K562 (cell line): ENCODE measurements around the gene AGRN. TPM values are rescaled to one million over a fixed set of nuclear protein-coding genes. Genes with fewer than 3 reads are reported as not detected.

Experiments
- ATAC-seq: fragments of 200-7000 bp; cut with Tn5 transposase; 3 replicates; pipeline ENCODE4 v1.9.1; 2020; ENCODE audit warnings: moderate library complexity
- BruUV-seq: library from RNA; stranded (reverse); fragments of 400-500 nt; replicated peaks from 2 replicates; lab custom pipeline; 2021; lab: Mats Ljungman, UMichigan
- CTCF ChIA-PET: fragments of 300-600 bp; formaldehyde crosslinking; extraction: SDS; loops from one replicate; lab custom pipeline; 2021; ENCODE audit warnings: low intra/inter-chr PET ratio; lab: Yijun Ruan, JAX
- POLR2A ChIA-PET: fragments of 300-600, 350-650 bp; sonication (Branson Sonifier 250); formaldehyde crosslinking; extraction: SDS; loops from one replicate; lab custom pipeline; 2021; ENCODE audit warnings: antibody characterized with exemption, inconsistent platforms; lab: Yijun Ruan, JAX
- DNase-seq, 4 experiments: peaks; one replicate each; pipeline versions ENCODE4 v3.0.0 to v3.0.0-alpha.2; 2011 to 2018; ENCODE audit warnings: low spot score in 3 of 4, mixed read lengths in 3 of 4; ENCODE audit errors: extremely low read depth in 1 of 4
- FAIRE-seq: peaks from 2 replicates; lab custom pipeline; 2011; peaks lifted over from hg19 to GRCh38; lab: Jason Lieb, UNC
- H2AFZ ChIP-seq: 2 replicates; pipeline ENCODE4 v1.6.0; 2011; ENCODE audit warnings: low read depth, low read length, control low read depth, inconsistent platforms
- H3K27ac ChIP-seq: fragments of 200-600 bp; 3 replicates; pipeline ENCODE4 v1.8.0; 2011; ENCODE audit warnings: low read depth, mild to moderate bottlenecking, control low read depth, inconsistent platforms, low read length, moderate library complexity, mixed read lengths; ENCODE audit errors: extremely low read depth
- H3K27me3 ChIP-seq, 2 experiments: fragments of 300-600 bp in 1 of 2; 2 replicates in 1 of 2; 3 replicates in 1 of 2; pipeline versions ENCODE4 v1.6.0 to v1.8.0; 2011; ENCODE audit warnings: inconsistent platforms in 2 of 2, low read length in 2 of 2, mild to moderate bottlenecking in 1 of 2, mixed read lengths in 1 of 2, moderate library complexity in 1 of 2; ENCODE audit not compliant: control insufficient read depth in 2 of 2, insufficient read depth in 2 of 2
- H3K36me3 ChIP-seq: fragments of 300-600 bp; 3 replicates; pipeline ENCODE4 v1.8.0; 2011; ENCODE audit warnings: mild to moderate bottlenecking, low read length, inconsistent platforms; ENCODE audit not compliant: control insufficient read depth, insufficient read depth
- H3K4me1 ChIP-seq, 2 experiments: fragments of 200-600 bp in 1 of 2; replicated peaks in 1 of 2; 2 replicates in 1 of 2; 3 replicates in 1 of 2; pipeline versions ENCODE4 v1.5.1 to v1.8.0; 2011; ENCODE audit warnings: inconsistent platforms in 2 of 2, low read length in 2 of 2, mild to moderate bottlenecking in 1 of 2, mixed read lengths in 1 of 2, moderate library complexity in 1 of 2; ENCODE audit not compliant: control insufficient read depth in 2 of 2, insufficient read depth in 2 of 2
- H3K4me2 ChIP-seq: 2 replicates; pipeline ENCODE4 v1.6.1; 2011; ENCODE audit warnings: low read length, control low read depth, inconsistent platforms, mixed read lengths; ENCODE audit not compliant: insufficient read depth
- H3K4me3 ChIP-seq: fragments of 200-600 bp; sonication (generic), shearing (Covaris generic); 2 replicates; pipeline ENCODE4 v1.5.1; 2016; ENCODE audit warnings: control low read depth, inconsistent platforms
- H3K79me2 ChIP-seq: fragments of 200-600 bp; 3 replicates; pipeline ENCODE4 v1.8.0; 2011; ENCODE audit warnings: low read length, inconsistent platforms; ENCODE audit not compliant: control insufficient read depth, insufficient read depth
- H3K9ac ChIP-seq, 2 experiments: 2 replicates each; pipeline versions ENCODE4 v1.6.0 to v1.6.1; 2011; ENCODE audit warnings: low read depth in 2 of 2, low read length in 2 of 2, control low read depth in 1 of 2, inconsistent platforms in 1 of 2, mild to moderate bottlenecking in 1 of 2, mixed read lengths in 1 of 2; ENCODE audit not compliant: insufficient read depth in 1 of 2
- H3K9me1 ChIP-seq: one replicate; pipeline ENCODE4 v1.6.0; 2011; ENCODE audit warnings: inconsistent platforms, mild to moderate bottlenecking, low read length, moderate library complexity; ENCODE audit not compliant: control insufficient read depth, insufficient read depth
- H3K9me3 ChIP-seq: replicated peaks from 2 replicates; pipeline ENCODE4 v1.5.1; 2011; ENCODE audit warnings: low read depth, low read length, inconsistent platforms; ENCODE audit not compliant: control insufficient read depth, insufficient read depth
- H4K20me1 ChIP-seq: replicated peaks from 2 replicates; pipeline ENCODE4 v1.6.1; 2011; ENCODE audit warnings: low read length, inconsistent platforms, mixed read lengths; ENCODE audit not compliant: control insufficient read depth, insufficient read depth
- EP400 ChIP-seq: fragments of 450-650 bp; IDR thresholded peaks from 2 replicates; pipeline ENCODE4 v1.6.1; 2017; ENCODE audit warnings: antibody characterized with exemption, mild to moderate bottlenecking, moderate library complexity
- ESRRB ChIP-seq: fragments of 250-450 bp; sonication (Bioruptor Pico); IDR thresholded peaks from 2 replicates; pipeline ENCODE4 v1.5.0; 2020; ENCODE audit warnings: mild to moderate bottlenecking, moderate library complexity, borderline replicate concordance
- NFATC3 ChIP-seq: fragments of 450-650 bp; IDR thresholded peaks from 2 replicates; pipeline ENCODE4 v1.6.1; 2017; ENCODE audit warnings: mild to moderate bottlenecking
- PCBP1 ChIP-seq: fragments of 200-400 bp; formaldehyde crosslinking; IDR thresholded peaks from 2 replicates; pipeline ENCODE4 v1.6.1; 2018; ENCODE audit warnings: mild to moderate bottlenecking, low read depth, low read length; ENCODE audit not compliant: poor library complexity, severe bottlenecking
- PTBP1 ChIP-seq: fragments of 200-400 bp; formaldehyde crosslinking; IDR thresholded peaks from 2 replicates; pipeline ENCODE4 v1.6.1; 2017; ENCODE audit warnings: low read depth, low read length
- THAP7 ChIP-seq: fragments of 250-450 bp; sonication (Bioruptor Pico); IDR thresholded peaks from 2 replicates; pipeline ENCODE4 v1.5.0; 2021
- TRIM24 ChIP-seq, 2 experiments: fragments of 450-650 bp; IDR thresholded peaks; 2 replicates each; pipeline ENCODE4 v1.6.1; 2016
- ZBTB1 ChIP-seq: sonication (generic); formaldehyde crosslinking; IDR thresholded peaks from 2 replicates; pipeline ENCODE4 v1.8.1; 2023; ENCODE audit warnings: missing genetic modification reagents, low read depth, mild to moderate bottlenecking, borderline replicate concordance
- ZNF197 ChIP-seq: fragments of 200-800 bp; sonication (Bioruptor generic); IDR thresholded peaks from 2 replicates; pipeline ENCODE4 v1.6.1; 2016; ENCODE audit warnings: low read depth, missing genetic modification characterization, missing compliant biosample characterization
- ZNF253 ChIP-seq: fragments of 250-450 bp; sonication (Bioruptor Pico); conservative IDR thresholded peaks from 2 replicates; pipeline ENCODE4 v1.6.1; 2021; ENCODE audit warnings: mild to moderate bottlenecking
- ZNF584 ChIP-seq: fragments of 200-800 bp; sonication (Bioruptor generic); IDR thresholded peaks from 2 replicates; pipeline ENCODE4 v1.6.1; 2016; ENCODE audit warnings: low read depth, mild to moderate bottlenecking, missing genetic modification characterization, missing compliant biosample characterization
- WGBS: fragments of 100-300 bp; shearing (Covaris generic); methylation state at CpG from one replicate; pipeline ENCODE4 v1.1.6; 2016; ENCODE audit warnings: low coverage, mixed read lengths; ENCODE audit not compliant: insufficient coverage; ENCODE audit errors: missing lambda C conversion rate; 5-methylcytosine and 5-hydroxymethylcytosine counted together
- in situ Hi-C: fragments of 300-500 bp; cut with MboI; formaldehyde crosslinking; loops from 4 replicates; pipeline ENCODE4 v1.15.0; 2018; ENCODE audit warnings: inconsistent platforms, mixed read lengths
- intact Hi-C: fragments of 100-400 bp; cut with micrococcal nuclease; formaldehyde crosslinking; loops from 2 replicates; pipeline ENCODE4 v1.14.2; 2022
- polyA plus RNA-seq, 8 experiments: library from polyadenylated mRNA; depleted of rRNA in 4 of 8; stranded (reverse) in 5 of 8; unstranded in 3 of 8; fragments of >200 nt; fragmentation: Nextera tagmentation in 2 of 8; fragmentation: Illumina TruSeq in 1 of 8; extraction: Ambion mirVana in 2 of 8; extraction: Trizol in 1 of 8; gene quantifications; 2 replicates each; pipeline versions ENCODE4 v1.2.1 to v1.2.3, GENCODE V29; 2011 to 2014; ENCODE audit warnings: inconsistent platforms in 1 of 8, missing spikeins in 1 of 8
- total RNA-seq, 7 experiments: library from RNA; depleted of rRNA in 6 of 7; stranded (reverse); fragments of >200 nt in 6 of 7; fragmentation: Illumina TruSeq in 2 of 7; extraction: Trizol in 2 of 7; gene quantifications; 2 replicates each; pipeline versions ENCODE4 v1.2.1 to v1.2.3, GENCODE V29; 2011 to 2021; ENCODE audit warnings: low replicate concordance in 1 of 7

Gene AGRN
- total and polyA plus RNA-seq, 9 of the 15 experiments (the other 6 are each of a cell fraction or from before 2014, with no cell fraction given) = 0.04 to 111 (median 18.1) TPM

- ATAC-seq (no peak), DNase-seq (no peak), FAIRE-seq (no peak)
- ChIA-PET CTCF (no interaction called here), POLR2A (interaction anchor here (1.1 to 1.4 kb wide), 2 partner anchors 11 to 12 kb away, joined by 4 to 7 read pairs; partner anchors contain the start of gene PERM1)
- peaks cover 11 to 18% of the 10 kb centered on the region in 2 experiments; a peak in 4 of 5 replicates for H3K27me3 ChIP-seq
- H2AFZ ChIP-seq = no peak overlapping the region
- H3K9me3 ChIP-seq = no peaks in the 10 kb centered on the region
- 41% methylated on average over 6 of the region's 7 CpGs for WGBS
- no peak overlapping the region for H3K4me2 ChIP-seq
- H3K9ac ChIP-seq = no peak overlapping the region
- TF ChIP-seq NFATC3 (no peak), TRIM24 (IDR thresholded peaks at IDR 0.05) (no peak), PCBP1 (no peak), THAP7 (CRISPR knock-in tag) (no peak), ZBTB1 (CRISPR knock-in tag) (no peak), ZNF197 (CRISPR knock-in tag) (no peak), EP400 (no peak), ZNF584 (CRISPR knock-in tag) (no peak), PTBP1 (no peak), ESRRB (CRISPR knock-in tag) (no peak), ZNF253 (CRISPR knock-in tag) (no peak)
- no peaks in the 10 kb centered on the region for H3K36me3 ChIP-seq
- in situ Hi-C loops = no loop called here
- H3K4me3 ChIP-seq = no peak overlapping the region
- H3K27ac ChIP-seq = no peak overlapping the region
- no peaks in the 10 kb centered on the region for H3K79me2 ChIP-seq
- peaks cover 0 to 24% of the 10 kb centered on the region in 2 experiments; a peak in 2 of 5 replicates for H3K4me1 ChIP-seq
- H3K9me1 ChIP-seq = no peaks in the 10 kb centered on the region
- intact Hi-C loops = no loop called here
- H4K20me1 ChIP-seq = peaks cover 8% of the 10 kb centered on the region; the same call in 1 of the 2 replicates
- BruUV-seq = no TSS peak
These were observed 27.6 kb upstream of the AGRN start for GRCh38 chr1:992362-992761.
